Vagina (tissue), 2 donors: ENCODE measurements around the gene HTRA1. TPM values are rescaled to one million over a fixed set of nuclear protein-coding genes. Genes with fewer than 3 reads are reported as not detected.

Experiments used
- DNase-seq, 2 donors: peaks; one replicate each; pipeline ENCODE4 v3.0.0-alpha.2; 2017; ENCODE audit errors: extremely low spot score in 2 of 2
- H3K27ac ChIP-seq: fragments of 200-600 bp; sonication (generic); one replicate; pipeline ENCODE4 v1.5.1; 2019
- H3K27me3 ChIP-seq: fragments of 200-600 bp; sonication (generic); one replicate; pipeline ENCODE4 v1.5.1; 2019
- H3K36me3 ChIP-seq, 2 donors: fragments of 200-600 bp; sonication (generic); one replicate each; pipeline ENCODE4 v1.5.1; 2017 to 2019
- H3K4me1 ChIP-seq: fragments of 200-600 bp; sonication (generic); one replicate; pipeline ENCODE4 v1.5.1; 2019
- H3K4me3 ChIP-seq, 2 donors: fragments of 200-600 bp; sonication (generic); 1 replicate in 1 of 2; 2 replicates in 1 of 2; pipeline ENCODE4 v1.5.1; 2016 to 2019
- H3K9me3 ChIP-seq: fragments of 200-600 bp; sonication (generic); one replicate; pipeline ENCODE4 v1.5.1; 2019
- CTCF ChIP-seq, 3 experiments: fragments of 450-650 bp in 2 of 3; fragments of 200-600 bp in 1 of 3; sonication (generic) in 1 of 3; IDR thresholded peaks; one replicate each; pipeline ENCODE4 v1.5.1; 2017 to 2019; ENCODE audit warnings: antibody characterized with exemption in 3 of 3, mild to moderate bottlenecking in 2 of 3, moderate library complexity in 2 of 3
- POLR2A ChIP-seq, 2 donors: fragments of 450-650 bp; IDR thresholded peaks; one replicate each; pipeline ENCODE4 v1.6.1; 2017; ENCODE audit warnings: antibody characterized with exemption in 2 of 2, mild to moderate bottlenecking in 2 of 2, moderate library complexity in 2 of 2
- POLR2AphosphoS5 ChIP-seq, 2 donors: sonication (generic); formaldehyde crosslinking; IDR thresholded peaks; one replicate each; pipeline ENCODE4 v1.9.0; 2017; ENCODE audit warnings: antibody characterized with exemption in 2 of 2, mild to moderate bottlenecking in 2 of 2, low read depth in 1 of 2; ENCODE audit not compliant: insufficient read depth in 1 of 2
- intact Hi-C: fragments of 100-400 bp; cut with DNase I; formaldehyde crosslinking; loops from one replicate; pipeline ENCODE4 v1.15.1; 2023
- total RNA-seq: library from RNA; depleted of rRNA; stranded (reverse); fragments of >200 nt; gene quantifications from one replicate; pipeline ENCODE4 v1.2.3, GENCODE V29; 2016

HTRA1 gene
- total RNA-seq, 1 donor from 2014 or later: 116 TPM

DNA sequence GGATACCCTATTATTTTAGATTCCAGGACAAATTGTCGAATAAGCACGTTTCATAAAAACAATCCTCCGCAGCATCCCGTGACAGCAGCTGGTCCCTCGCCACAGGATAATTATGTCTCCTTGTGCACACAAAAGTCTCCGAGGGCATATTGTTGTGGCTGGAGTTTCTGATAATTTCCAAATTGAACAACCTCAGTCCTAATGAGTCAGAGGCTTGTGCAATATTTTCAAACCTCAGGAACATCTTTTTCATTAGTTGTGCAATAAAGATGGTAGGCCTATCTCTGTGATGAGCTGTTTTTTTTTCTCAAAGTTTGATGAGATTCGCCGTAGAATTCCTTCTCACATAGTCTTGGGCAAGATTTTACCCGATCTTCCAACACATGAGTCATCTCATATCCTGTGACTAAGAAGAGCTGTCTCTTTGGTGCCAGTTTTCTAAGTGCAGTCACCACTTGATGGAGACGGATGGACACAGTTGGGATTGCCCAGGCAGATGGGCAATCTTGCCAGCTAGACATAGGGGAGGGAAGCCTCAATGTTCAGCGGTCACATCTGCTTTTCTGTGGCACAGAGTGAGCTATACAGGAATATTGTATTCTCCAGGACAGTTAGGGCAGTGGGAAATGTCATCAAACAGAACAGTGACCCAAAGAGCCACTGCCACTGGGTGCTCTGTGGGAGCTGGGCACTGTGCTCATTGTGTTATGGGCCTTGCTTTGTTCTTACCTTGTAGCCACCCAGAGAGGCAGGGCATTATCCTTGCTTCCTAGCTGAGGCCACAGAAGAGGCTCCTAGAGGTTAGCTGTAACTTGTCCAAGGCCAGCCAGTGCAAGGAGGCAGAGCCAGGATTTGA lies 7.8 kb downstream of the HTRA1 start:
- TF ChIP-seq POLR2AphosphoS5 (IDR thresholded peaks at IDR 0.05; ENCODE audit: insufficient read depth in 1 of 2, low read depth in 1 of 2) (peak; percentile 46 to 93), CTCF (IDR thresholded peaks at IDR 0.05) (no peak)
- Histone ChIP-seq H3K36me3 (no peaks in the 10 kb centered on the region), H3K4me3 (no peak overlapping the region), H3K4me1 (peaks cover 23% of the 10 kb centered on the region), H3K27me3 (no peaks in the 10 kb centered on the region), H3K9me3 (no peaks in the 10 kb centered on the region), H3K27ac (peak overlapping the region; percentile 86)
- intact Hi-C loops: loop anchor here (10.0 kb wide), 1 partner anchor 96 kb away; the partner anchor contains the start of gene DMBT1
- DNase-seq: no peak

DNA sequence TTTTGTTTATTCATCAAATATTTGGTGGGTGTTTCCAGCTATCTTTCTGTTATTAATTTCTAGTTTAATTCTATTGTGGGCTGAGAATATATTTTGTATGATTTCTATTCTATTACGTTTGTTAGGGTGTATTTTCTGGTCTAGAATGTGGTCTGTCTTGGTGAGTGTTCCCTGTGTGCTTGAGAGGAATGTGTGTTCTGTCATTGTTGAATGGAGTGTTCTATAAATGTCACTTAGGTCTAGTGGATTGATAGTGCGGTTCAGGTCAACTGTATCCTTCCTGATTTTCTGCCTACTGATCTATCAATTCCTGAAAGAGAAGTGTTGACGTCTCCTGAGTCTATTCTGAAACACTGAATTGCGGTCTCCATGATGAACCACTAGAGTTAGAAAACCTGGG lies 8.5 kb downstream of the HTRA1 start:
- DNase-seq: no peak
- H3K4me1 ChIP-seq: peaks cover 25% of the 10 kb centered on the region
- peak overlapping the region; percentile 86 for H3K27ac ChIP-seq
- no peaks in the 10 kb centered on the region for H3K27me3 ChIP-seq
- H3K9me3 ChIP-seq: no peaks in the 10 kb centered on the region
- H3K36me3 ChIP-seq: no peaks in the 10 kb centered on the region
- no peak for TF ChIP-seq POLR2AphosphoS5 (IDR thresholded peaks at IDR 0.05; ENCODE audit: insufficient read depth in 1 of 2, low read depth in 1 of 2)
- TF ChIP-seq CTCF (IDR thresholded peaks at IDR 0.05): no peak
- H3K4me3 ChIP-seq: no peak overlapping the region
- intact Hi-C loops: loop anchor here (10.0 kb wide), 1 partner anchor 95 kb away; the partner anchor contains the start of gene DMBT1

GRCh38 chr10:122471531-122472177 lies 10.3 kb downstream of the HTRA1 start:
- Histone ChIP-seq H3K27me3 (no peaks in the 10 kb centered on the region), H3K27ac (no peak overlapping the region), H3K36me3 (no peaks in the 10 kb centered on the region), H3K4me1 (peaks cover 43% of the 10 kb centered on the region), H3K9me3 (no peaks in the 10 kb centered on the region), H3K4me3 (no peak overlapping the region)
- intact Hi-C loops: no loop called here
- DNase-seq: no peak
- TF ChIP-seq POLR2AphosphoS5 (IDR thresholded peaks at IDR 0.05; ENCODE audit: insufficient read depth in 1 of 2, low read depth in 1 of 2): no peak
- TF ChIP-seq CTCF (IDR thresholded peaks at IDR 0.05): no peak
- TF ChIP-seq POLR2A (IDR thresholded peaks at IDR 0.05): no peak

GRCh38 chr10:122473116-122473515 lies 11.8 kb downstream of the HTRA1 start:
- Histone ChIP-seq H3K4me1 (peaks cover 44% of the 10 kb centered on the region), H3K4me3 (no peak overlapping the region), H3K27me3 (no peaks in the 10 kb centered on the region), H3K27ac (no peak overlapping the region), H3K36me3 (no peaks in the 10 kb centered on the region), H3K9me3 (no peaks in the 10 kb centered on the region)
- intact Hi-C loops: no loop called here
- TF ChIP-seq POLR2A (IDR thresholded peaks at IDR 0.05) (no peak), CTCF (IDR thresholded peaks at IDR 0.05) (no peak), POLR2AphosphoS5 (IDR thresholded peaks at IDR 0.05; ENCODE audit: insufficient read depth in 1 of 2, low read depth in 1 of 2) (no peak)
- DNase-seq: no peak
